ENCODE data around the gene CARMIL1. TPM values are rescaled to one million over a fixed set of nuclear protein-coding genes. Genes with fewer than 3 reads are reported as not detected.
"Not testable (repeated sequence)": the region's sequence is repeated elsewhere in the genome, so short reads cannot be mapped to it uniquely, and the experiment has no call there.

CARMIL1 gene
- total RNA-seq, 1 donor from 2014 or later, result 19.6 TPM

- H3K36me3 ChIP-seq, result no peaks in the 10 kb centered on the region
- no peak overlapping the region for H3K4me3 ChIP-seq
- no peak for TF ChIP-seq CTCF (IDR thresholded peaks at IDR 0.05)
- TF ChIP-seq POLR2A (IDR thresholded peaks at IDR 0.05), result no peak
- no peak for TF ChIP-seq POLR2AphosphoS5 (IDR thresholded peaks at IDR 0.05; ENCODE audit: insufficient read depth in 1 of 2, low read depth in 1 of 2)
- H3K4me1 ChIP-seq, result no peaks in the 10 kb centered on the region
- no peak for DNase-seq (ENCODE audit: extremely low spot score in 2 of 2)
- H3K27me3 ChIP-seq, result no peaks in the 10 kb centered on the region
- intact Hi-C loops (cut with DNase I), result no loop called here
- H3K27ac ChIP-seq, result no peak overlapping the region
- no peaks in the 10 kb centered on the region for H3K9me3 ChIP-seq
Observed at GRCh38 chr6:25442898-25443297, 163.7 kb downstream of the CARMIL1 start.

- H3K4me1 ChIP-seq; intact Hi-C loops (cut with DNase I); H3K9me3 ChIP-seq; H3K27ac ChIP-seq; H3K27me3 ChIP-seq; H3K36me3 ChIP-seq; DNase-seq (ENCODE audit: extremely low spot score in 2 of 2); H3K4me3 ChIP-seq: not testable (repeated sequence)
Observed at GRCh38 chr6:25444521-25444920, 165.3 kb downstream of the CARMIL1 start.

GRCh38 chr6:25446830-25447569, 167.8 kb downstream of the CARMIL1 start:
- no peaks in the 10 kb centered on the region for H3K36me3 ChIP-seq
- TF ChIP-seq CTCF (IDR thresholded peaks at IDR 0.05) (no peak), POLR2AphosphoS5 (IDR thresholded peaks at IDR 0.05; ENCODE audit: insufficient read depth in 1 of 2, low read depth in 1 of 2) (no peak), POLR2A (IDR thresholded peaks at IDR 0.05) (no peak)
- H3K9me3 ChIP-seq, result no peaks in the 10 kb centered on the region
- no peaks in the 10 kb centered on the region for H3K27me3 ChIP-seq
- H3K27ac ChIP-seq, result no peak overlapping the region
- H3K4me3 ChIP-seq, result no peak overlapping the region
- no peaks in the 10 kb centered on the region for H3K4me1 ChIP-seq
- no peak for DNase-seq (ENCODE audit: extremely low spot score in 2 of 2)
- intact Hi-C loops (cut with DNase I), result no loop called here

GRCh38 chr6:25447570-25447929, 168.4 kb downstream of the CARMIL1 start:
- intact Hi-C loops (cut with DNase I), result no loop called here
- no peaks in the 10 kb centered on the region for H3K4me1 ChIP-seq
- H3K27me3 ChIP-seq, result no peaks in the 10 kb centered on the region
- H3K9me3 ChIP-seq, result no peaks in the 10 kb centered on the region
- H3K36me3 ChIP-seq, result no peaks in the 10 kb centered on the region
- no peak overlapping the region for H3K4me3 ChIP-seq
- H3K27ac ChIP-seq, result no peak overlapping the region
- DNase-seq (ENCODE audit: extremely low spot score in 2 of 2), result no peak
- TF ChIP-seq POLR2A (IDR thresholded peaks at IDR 0.05), result no peak
- no peak for TF ChIP-seq CTCF (IDR thresholded peaks at IDR 0.05)
- TF ChIP-seq POLR2AphosphoS5 (IDR thresholded peaks at IDR 0.05; ENCODE audit: insufficient read depth in 1 of 2, low read depth in 1 of 2), result no peak

- Histone ChIP-seq H3K4me1 (no peaks in the 10 kb centered on the region), H3K36me3 (no peaks in the 10 kb centered on the region), H3K4me3 (no peak overlapping the region), H3K27me3 (no peaks in the 10 kb centered on the region), H3K27ac (no peak overlapping the region), H3K9me3 (no peaks in the 10 kb centered on the region)
- intact Hi-C loops (cut with DNase I), result no loop called here
- TF ChIP-seq CTCF (IDR thresholded peaks at IDR 0.05), result no peak
- no peak for TF ChIP-seq POLR2A (IDR thresholded peaks at IDR 0.05)
- TF ChIP-seq POLR2AphosphoS5 (IDR thresholded peaks at IDR 0.05; ENCODE audit: insufficient read depth in 1 of 2, low read depth in 1 of 2), result no peak
- DNase-seq (ENCODE audit: extremely low spot score in 2 of 2), result no peak
Observed at GRCh38 chr6:25448965-25449538, 169.9 kb downstream of the CARMIL1 start.
